HepG2 (cell line): ENCODE data around the gene GNAI2. TPM values are rescaled to one million over a fixed set of nuclear protein-coding genes. Genes with fewer than 3 reads are reported as not detected.

ENCODE experiments used
- ARNT2 ChIP-seq: sonication (generic); formaldehyde crosslinking; IDR thresholded peaks from 2 replicates; pipeline ENCODE4 v1.8.0; 2022; ENCODE audit warnings: mild to moderate bottlenecking, low read depth, missing genetic modification reagents, moderate library complexity
- CBX1 ChIP-seq: IDR thresholded peaks from one replicate; pipeline ENCODE4 v1.6.1; 2016; ENCODE audit warnings: antibody characterized with exemption, low read depth
- CC2D1A ChIP-seq: sonication (generic); formaldehyde crosslinking; IDR thresholded peaks from 2 replicates; pipeline ENCODE4 v1.8.1; 2023; ENCODE audit warnings: mild to moderate bottlenecking, missing genetic modification reagents
- CEBPG ChIP-seq: IDR thresholded peaks from 2 replicates; pipeline ENCODE4 v1.6.1; 2016
- ELF3 ChIP-seq: IDR thresholded peaks from 2 replicates; pipeline ENCODE4 v1.6.1; 2016; ENCODE audit warnings: missing genetic modification reagents, missing compliant biosample characterization
- GLMP ChIP-seq: sonication (generic); formaldehyde crosslinking; IDR thresholded peaks from 2 replicates; pipeline ENCODE4 v1.9.0; 2021; ENCODE audit warnings: missing genetic modification reagents, mild to moderate bottlenecking, borderline replicate concordance
- PHF21A ChIP-seq: sonication (generic); formaldehyde crosslinking; IDR thresholded peaks from 2 replicates; pipeline ENCODE4 v1.5.0; 2020; ENCODE audit warnings: mild to moderate bottlenecking, missing genetic modification reagents
- SMAD3 ChIP-seq: sonication (generic); formaldehyde crosslinking; IDR thresholded peaks from 2 replicates; pipeline ENCODE4 v1.4.0; 2020; ENCODE audit warnings: missing genetic modification reagents
- SNAPC2 ChIP-seq: sonication (generic); formaldehyde crosslinking; IDR thresholded peaks from 2 replicates; pipeline ENCODE4 v1.8.1; 2022; ENCODE audit warnings: mild to moderate bottlenecking, missing genetic modification reagents
- ZBTB33 ChIP-seq: sonication (generic); formaldehyde crosslinking; IDR thresholded peaks from 2 replicates; pipeline ENCODE4 v1.4.0; 2020; ENCODE audit warnings: missing genetic modification reagents
- ZNF180 ChIP-seq: sonication (generic); formaldehyde crosslinking; IDR thresholded peaks from 2 replicates; pipeline ENCODE4 v1.4.0; 2020; ENCODE audit warnings: low read depth, missing genetic modification reagents, borderline replicate concordance
- ZNF253 ChIP-seq: sonication (generic); formaldehyde crosslinking; IDR thresholded peaks from 2 replicates; pipeline ENCODE4 v1.8.0; 2022; ENCODE audit warnings: mild to moderate bottlenecking, missing genetic modification reagents, borderline replicate concordance
- ZNF430 ChIP-seq: sonication (generic); formaldehyde crosslinking; IDR thresholded peaks from 2 replicates; pipeline ENCODE4 v1.9.0; 2021; ENCODE audit warnings: mild to moderate bottlenecking, missing genetic modification reagents
- ZNF512B ChIP-seq: sonication (generic); formaldehyde crosslinking; IDR thresholded peaks from 2 replicates; pipeline ENCODE4 v1.5.1; 2020; ENCODE audit warnings: missing genetic modification reagents, mild to moderate bottlenecking, borderline replicate concordance
- ZNF572 ChIP-seq: sonication (generic); formaldehyde crosslinking; IDR thresholded peaks from 2 replicates; pipeline ENCODE4 v1.5.1; 2020; ENCODE audit warnings: mild to moderate bottlenecking, missing genetic modification reagents
- ZNF646 ChIP-seq: sonication (generic); formaldehyde crosslinking; IDR thresholded peaks from 2 replicates; pipeline ENCODE4 v1.9.0; 2021; ENCODE audit warnings: mild to moderate bottlenecking, missing genetic modification reagents
- polyA plus RNA-seq, 8 experiments: library from polyadenylated mRNA; depleted of rRNA in 3 of 8; stranded (reverse) in 7 of 8; unstranded in 1 of 8; fragments of >200 nt; fragmentation: Illumina TruSeq in 4 of 8; extraction: Trizol in 4 of 8; gene quantifications; 2 replicates each; pipeline versions ENCODE4 v1.2.1 to v1.2.3, GENCODE V29; 2011 to 2016; ENCODE audit warnings: low read depth in 4 of 8, missing spikeins in 1 of 8, mixed read lengths in 1 of 8; ENCODE audit not compliant: insufficient read depth in 1 of 8
- total RNA-seq, 5 experiments: library from RNA; depleted of rRNA; stranded (reverse); fragments of >200 nt; fragmentation: Illumina TruSeq; extraction: Trizol; gene quantifications; 2 replicates each; pipeline ENCODE4 v1.2.3, GENCODE V29; 2016; ENCODE audit warnings: low read depth in 1 of 5

Gene GNAI2
- total and polyA plus RNA-seq, 2 of the 13 experiments (the other 11 are each of a cell fraction or from before 2014, with no cell fraction given) = 51.1 to 66.2 TPM

GRCh38 chr3:50292159-50293078 is 56.4 kb downstream of the GNAI2 start, which contains the start of gene IFRD2 (continued):
- TF ChIP-seq ZNF646 (no peak), ZNF253 (CRISPR knock-in tag) (no peak), ZNF512B (CRISPR knock-in tag) (0 out of 2 replicates have a peak, but pooled peaks have one; percentile 21), ZNF572 (CRISPR knock-in tag) (peak; percentile 96; the same call in 1 of the 2 replicates), CBX1 (no peak), ZNF180 (CRISPR knock-in tag) (peak; percentile 55; the same call in 1 of the 2 replicates), ELF3 (peak; percentile 8; the same call in 1 of the 2 replicates), CC2D1A (no peak), CEBPG (CRISPR knock-in tag) (no peak), ZBTB33 (CRISPR knock-in tag) (no peak; the same call in 1 of the 2 replicates), SMAD3 (CRISPR knock-in tag) (peak; percentile 72; the same call in 1 of the 2 replicates), ZNF430 (CRISPR knock-in tag) (no peak), SNAPC2 (CRISPR knock-in tag) (no peak), GLMP (no peak), PHF21A (no peak; the same call in 1 of the 2 replicates), ARNT2 (CRISPR knock-in tag) (peak; percentile 60; the same call in 1 of the 2 replicates)
